ENCODE data around the gene ARL17B.
"Not testable (repeated sequence)": the region's sequence is repeated elsewhere in the genome, so short reads cannot be mapped to it uniquely, and the experiment has no call there.

Gene ARL17B

DNA sequence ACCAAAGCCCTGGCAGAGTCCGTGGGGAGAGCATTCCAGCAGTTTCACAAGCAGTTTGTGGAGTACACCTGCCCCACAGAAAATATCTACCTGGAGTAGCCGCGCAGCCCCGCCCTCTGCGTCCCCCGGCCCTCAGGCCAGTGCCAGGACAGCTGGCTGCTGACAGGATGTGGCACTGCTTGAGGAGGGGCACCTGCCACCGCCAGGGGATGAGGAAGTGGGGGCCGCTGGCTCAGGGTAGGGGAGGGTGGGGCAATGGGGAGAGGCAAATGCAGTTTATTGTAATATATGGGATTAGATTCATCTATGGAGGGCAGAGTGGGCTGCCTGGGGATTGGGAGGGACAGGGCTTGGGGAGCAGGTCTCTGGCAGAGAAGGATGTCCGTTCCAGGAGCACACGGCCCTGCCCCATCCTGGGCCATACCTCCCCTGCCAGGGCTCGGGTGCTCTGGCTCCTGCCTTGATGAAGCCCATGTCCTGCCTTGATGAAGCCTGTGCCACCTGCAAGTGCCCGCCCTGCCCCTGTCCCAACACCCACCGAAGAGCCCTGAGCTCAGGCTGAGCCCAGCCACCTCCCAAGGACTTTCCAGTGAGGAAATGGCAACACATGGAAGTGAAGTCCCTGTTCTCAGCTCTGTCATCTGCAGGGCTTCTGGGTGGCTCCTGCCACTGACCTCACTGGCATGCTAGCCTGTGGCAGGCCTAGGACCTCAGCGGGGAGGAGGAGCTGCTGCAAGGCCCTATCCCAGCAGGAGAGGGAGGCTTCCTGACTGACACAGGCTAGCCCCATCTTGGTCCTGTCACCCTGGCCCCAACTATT, 116.4 kb downstream of the ARL17B start:
- not testable (repeated sequence) for DNase-seq

DNA sequence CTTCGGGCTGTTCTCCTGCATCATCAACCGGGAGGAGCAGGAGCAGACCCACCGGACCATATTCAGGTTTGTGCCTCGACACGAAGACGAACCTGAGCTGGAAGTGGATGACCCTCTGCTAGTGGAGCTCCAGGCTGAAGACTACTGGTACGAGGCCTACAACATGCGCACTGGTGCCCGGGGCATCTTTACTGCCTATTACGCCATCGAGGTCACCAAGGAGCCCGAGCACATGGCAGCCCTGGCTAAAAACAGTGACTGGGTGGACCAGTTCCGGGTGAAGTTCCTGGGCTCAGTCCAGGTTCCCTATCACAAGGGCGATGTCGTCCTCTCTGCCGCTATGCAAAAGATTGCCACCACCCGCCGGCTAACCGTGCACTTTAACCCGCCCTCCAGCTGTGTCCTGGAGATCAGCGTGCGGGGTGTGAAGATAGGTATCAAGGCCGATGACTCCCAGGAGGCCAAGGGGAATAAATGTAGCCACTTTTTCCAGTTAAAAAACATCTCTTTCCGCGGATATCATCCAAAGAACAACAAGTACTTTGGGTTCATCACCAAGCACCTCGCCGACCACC, 117.1 kb downstream of the ARL17B start:
- not testable (repeated sequence) for DNase-seq

DNA sequence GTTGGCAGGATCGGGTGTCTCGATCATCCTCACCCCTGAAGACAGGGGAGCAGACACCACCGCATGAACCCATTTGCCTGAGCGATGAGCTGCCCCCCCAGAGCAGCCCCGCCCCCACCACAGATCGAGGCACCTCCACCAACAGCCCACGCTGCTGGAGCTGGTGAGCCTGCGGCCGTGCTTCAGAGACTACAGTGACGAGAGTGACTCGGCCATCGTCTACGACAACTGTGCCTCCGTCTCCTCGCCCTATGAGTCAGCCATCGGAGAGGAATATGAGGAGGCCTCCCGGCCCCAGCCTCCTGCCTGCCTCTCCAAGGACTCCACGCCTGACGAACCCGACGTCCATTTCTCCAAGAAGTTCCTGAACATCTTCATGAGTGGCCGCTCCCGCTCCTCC, 117.6 kb downstream of the ARL17B start:
- DNase-seq, result not testable (repeated sequence)

DNA sequence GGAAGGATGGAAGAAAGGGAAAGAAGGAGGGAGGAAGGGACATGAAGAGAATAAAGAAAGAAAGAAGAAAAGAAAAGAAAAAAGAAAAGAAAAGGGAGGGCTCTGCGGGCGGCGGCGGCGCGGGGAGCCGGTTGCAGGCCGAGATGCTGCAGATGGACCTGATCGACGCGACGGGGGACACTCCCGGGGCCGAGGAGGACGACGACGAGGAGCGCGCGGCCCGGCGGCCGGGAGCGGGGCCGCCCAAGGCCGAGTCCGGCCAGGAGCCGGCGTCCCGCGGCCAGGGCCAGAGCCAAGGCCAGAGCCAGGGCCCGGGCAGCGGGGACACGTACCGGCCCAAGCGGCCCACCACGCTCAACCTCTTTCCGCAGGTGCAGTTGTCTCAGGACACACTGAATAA, 118.1 kb downstream of the ARL17B start:
- not testable (repeated sequence) for DNase-seq

DNA sequence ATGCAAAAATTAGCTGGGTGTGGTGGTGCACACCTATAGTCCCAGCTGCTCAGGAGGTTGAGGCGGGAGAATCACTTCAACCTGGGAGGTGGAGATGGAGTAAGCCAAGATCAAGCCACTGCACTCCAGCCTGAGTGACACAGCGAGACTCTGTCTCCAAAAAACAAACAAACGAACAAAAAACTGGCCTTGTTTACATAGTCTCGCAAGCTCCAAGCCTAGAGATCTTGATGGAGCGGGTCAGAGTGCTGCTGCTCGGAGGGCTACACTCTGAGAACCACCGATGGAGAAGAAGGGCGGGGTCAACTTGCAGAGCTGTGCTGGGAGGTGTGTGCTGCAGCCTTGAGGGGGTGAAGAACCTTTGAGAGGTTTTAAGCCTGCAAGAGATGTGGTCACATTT, 130.2 kb downstream of the ARL17B start:
- DNase-seq, result not testable (repeated sequence)

DNA sequence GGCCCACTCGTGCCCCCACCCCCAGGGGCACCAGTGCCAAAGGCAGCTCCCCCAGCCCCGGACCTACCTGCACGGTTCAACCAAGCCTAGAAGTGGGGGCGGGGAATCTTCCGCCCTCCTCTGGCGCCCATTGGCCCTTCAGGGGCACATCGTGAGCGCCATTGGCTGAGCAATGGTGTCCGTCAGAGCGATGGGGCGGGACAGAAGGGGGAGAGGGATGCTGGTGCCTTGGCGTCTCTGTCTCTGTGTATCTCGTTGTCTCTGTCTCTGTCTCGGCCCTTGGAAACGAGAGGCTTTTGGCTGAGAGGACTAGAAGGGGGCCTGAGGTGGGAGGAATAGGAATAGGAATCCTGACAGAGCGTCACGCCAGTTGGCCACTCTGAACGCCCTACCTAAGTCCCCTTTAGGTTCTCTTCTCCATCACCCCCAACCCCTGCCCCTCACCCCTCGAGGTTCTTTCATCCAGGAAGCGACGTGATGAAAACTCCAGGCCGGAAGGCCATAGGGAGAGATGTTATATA, 136.2 kb downstream of the ARL17B start:
- peak; percentile 72 to 99 (median 88) for DNase-seq

DNA sequence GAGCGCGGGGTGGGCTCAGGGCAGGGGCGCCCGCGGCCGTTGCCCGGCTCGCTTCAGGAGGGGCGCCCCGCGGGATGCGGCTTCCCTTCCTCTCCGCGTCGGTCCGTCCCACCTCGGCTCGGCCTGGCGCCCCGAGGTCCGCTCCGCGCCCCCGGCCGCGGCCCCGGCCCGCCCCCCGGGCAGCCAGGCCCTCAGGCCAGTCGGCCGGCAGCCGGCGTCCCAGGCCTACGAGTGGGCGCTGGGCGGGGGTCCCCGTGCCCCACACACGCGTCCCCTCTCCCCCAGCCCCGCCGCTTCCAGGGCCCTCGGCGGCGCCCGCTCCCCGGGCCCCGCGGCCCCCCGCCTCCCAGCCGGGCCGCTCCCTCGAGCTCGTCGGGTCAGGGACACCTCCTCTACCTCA, 136.7 kb downstream of the ARL17B start:
- DNase-seq, result peak in 1 of 14 donors; percentile 39

Measured in C1 segment of cervical spinal cord (tissue), 14 donors.